Nephron progenitor cell (in vitro differentiated cells): ENCODE results near the gene MOB3A.

ENCODE experiments used
- DNase-seq: peaks from one replicate; pipeline ENCODE4 v3.0.0; 2021
- H3K27ac Mint-ChIP-seq: 2 replicates; pipeline ENCODE4 v1.8.0; 2021; ENCODE audit warnings: mild to moderate bottlenecking, moderate library complexity, mixed read lengths
- H3K27me3 Mint-ChIP-seq: 2 replicates; pipeline ENCODE4 v1.8.0; 2021; ENCODE audit warnings: mild to moderate bottlenecking, low read depth, mixed read lengths; ENCODE audit not compliant: poor library complexity
- H3K36me3 Mint-ChIP-seq: 2 replicates; pipeline ENCODE4 v1.8.0; 2021; ENCODE audit warnings: low read depth, mixed read lengths
- H3K4me1 Mint-ChIP-seq: 2 replicates; pipeline ENCODE4 v1.8.0; 2021; ENCODE audit warnings: mixed read lengths
- H3K4me3 Mint-ChIP-seq: 2 replicates; pipeline ENCODE4 v1.8.0; 2021; ENCODE audit warnings: mild to moderate bottlenecking, moderate library complexity, mixed read lengths
- H3K9me3 Mint-ChIP-seq: 2 replicates; pipeline ENCODE4 v1.8.0; 2021; ENCODE audit warnings: mild to moderate bottlenecking, moderate library complexity, mixed read lengths
- CTCF ChIP-seq: fragments of 200-600 bp; sonication (generic); IDR thresholded peaks from 2 replicates; pipeline ENCODE4 v1.5.0; 2021; ENCODE audit warnings: antibody characterized with exemption

The MOB3A gene

DNA sequence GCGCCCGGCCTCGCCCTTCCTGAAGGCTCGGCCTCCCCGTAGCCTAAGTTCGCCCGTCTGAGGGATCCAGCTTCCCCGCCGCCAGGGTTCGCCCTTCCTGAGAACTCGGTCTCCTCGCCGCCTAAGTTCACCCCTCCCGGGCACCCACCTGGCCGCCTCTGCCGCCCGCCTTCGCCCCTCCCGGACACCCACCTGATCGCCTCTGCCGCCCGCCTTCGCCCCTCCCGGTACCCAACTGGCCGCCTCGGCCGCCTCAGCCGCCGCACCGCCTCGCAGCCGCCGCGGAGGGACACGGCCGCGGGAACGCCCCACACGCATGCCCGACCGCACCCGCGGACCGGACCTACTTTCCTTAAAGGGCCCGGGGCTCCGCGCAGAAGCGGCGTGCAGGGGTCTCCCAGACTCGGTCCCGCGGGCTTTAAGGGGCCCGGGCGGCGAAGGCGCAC, at the start of gene MOB3A:
Gene MOB3A, minus strand, starts transcription at position 293 of the 446 bp plus-strand sequence. CDS start 17,766 bp downstream, outside the sequence.
- Mint-ChIP-seq H3K4me3 (peak within 1 kb of the TSS; percentile 89), H3K36me3 (peaks cover 4% of the 10 kb centered on the region), H3K27ac (peak within 1 kb of the TSS; percentile 96), H3K27me3 (no peaks in the 10 kb centered on the region), H3K4me1 (peaks cover 34% of the 10 kb centered on the region), H3K9me3 (no peaks in the 10 kb centered on the region)
- TF ChIP-seq CTCF = peak; percentile 15
- no peak for DNase-seq

DNA sequence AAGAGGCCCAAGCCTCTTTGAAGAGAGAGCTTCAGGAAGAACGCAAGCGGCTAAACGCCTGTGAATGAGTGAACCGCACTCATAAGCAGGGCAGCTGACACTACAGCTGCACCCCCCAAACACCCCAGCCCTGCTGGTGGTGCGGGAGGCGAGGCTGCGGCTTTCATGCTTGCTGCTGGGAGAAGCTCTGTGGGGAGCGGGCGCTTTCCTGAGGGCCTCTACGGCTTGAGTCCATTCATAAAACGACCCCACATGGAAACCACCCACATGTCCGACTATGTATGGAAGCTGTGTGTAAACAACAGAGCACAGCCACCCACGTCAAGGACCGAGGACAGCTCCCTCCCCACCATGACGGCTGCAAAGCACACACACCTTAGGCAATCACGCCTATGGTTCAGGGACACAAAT, 49.7 kb upstream of the MOB3A start:
- peak overlapping the region; percentile 80 for H3K27ac Mint-ChIP-seq
- peaks cover 48% of the 10 kb centered on the region for H3K4me1 Mint-ChIP-seq
- H3K9me3 Mint-ChIP-seq = no peaks in the 10 kb centered on the region
- no peak for TF ChIP-seq CTCF
- peaks cover 3% of the 10 kb centered on the region for H3K27me3 Mint-ChIP-seq
- no peak overlapping the region for H3K4me3 Mint-ChIP-seq
- H3K36me3 Mint-ChIP-seq = peaks cover 21% of the 10 kb centered on the region
- DNase-seq = no peak

DNA sequence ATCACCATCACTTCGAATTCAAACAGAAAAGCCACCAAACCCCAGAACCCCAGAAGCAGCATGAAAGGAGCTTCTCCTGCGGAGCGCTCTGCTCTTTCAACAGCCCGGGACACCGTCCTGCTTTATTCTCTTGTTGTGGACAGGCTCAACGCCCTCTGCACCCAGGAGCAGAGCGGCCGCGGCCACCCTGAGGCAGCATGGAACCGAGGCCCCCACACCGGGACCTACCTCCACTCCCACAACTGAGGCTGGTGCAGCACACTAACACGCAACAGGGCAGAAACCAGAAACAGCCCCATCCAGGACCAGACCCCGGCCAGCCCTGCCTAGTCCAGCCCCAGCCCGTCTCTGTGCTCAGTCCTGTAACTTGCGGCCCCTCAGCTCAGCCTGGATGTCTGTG, 48.1 kb upstream of the MOB3A start:
- Mint-ChIP-seq H3K27ac (peak overlapping the region; percentile 66), H3K36me3 (peaks cover 34% of the 10 kb centered on the region), H3K4me3 (no peak overlapping the region), H3K4me1 (peaks cover 50% of the 10 kb centered on the region), H3K27me3 (peaks cover 3% of the 10 kb centered on the region), H3K9me3 (no peaks in the 10 kb centered on the region)
- no peak for TF ChIP-seq CTCF
- DNase-seq = no peak

- Mint-ChIP-seq H3K4me1 (peaks cover 55% of the 10 kb centered on the region), H3K27ac (no peak overlapping the region), H3K27me3 (no peaks in the 10 kb centered on the region), H3K4me3 (no peak overlapping the region), H3K9me3 (no peaks in the 10 kb centered on the region), H3K36me3 (peaks cover 50% of the 10 kb centered on the region)
- DNase-seq = no peak
- no peak for TF ChIP-seq CTCF
Measured at GRCh38 chr19:2142173-2142829, 46.2 kb upstream of the MOB3A start.

DNA sequence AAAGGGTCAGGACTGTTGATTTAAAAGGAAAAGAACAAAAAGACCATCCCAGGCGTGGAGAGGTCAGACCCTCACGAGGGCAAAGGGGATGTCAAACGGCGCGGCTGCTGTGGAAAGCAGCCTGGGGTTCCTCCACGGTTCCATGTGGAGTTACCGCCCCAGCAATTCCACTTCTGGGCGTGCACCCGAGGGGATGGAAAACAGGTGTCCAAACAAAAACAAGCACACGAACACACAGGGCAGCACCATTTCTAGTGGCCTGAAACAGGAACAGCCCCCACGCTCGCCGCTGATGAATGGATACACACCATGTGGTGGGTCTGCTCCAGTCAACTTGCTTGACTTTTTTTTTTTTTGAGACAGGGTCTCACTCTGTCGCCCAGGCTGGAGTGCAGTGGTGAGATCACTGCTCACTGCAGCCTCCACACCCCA, 44.0 kb upstream of the MOB3A start:
- Mint-ChIP-seq H3K36me3 (peaks cover 57% of the 10 kb centered on the region), H3K4me3 (peak overlapping the region; percentile 26), H3K4me1 (peaks cover 41% of the 10 kb centered on the region), H3K27ac (peak overlapping the region; percentile 91), H3K9me3 (no peaks in the 10 kb centered on the region), H3K27me3 (no peaks in the 10 kb centered on the region)
- no peak for TF ChIP-seq CTCF
- DNase-seq = no peak
